Osteoblast (primary cell): ENCODE data around the gene ARHGEF26. TPM values are rescaled to one million over a fixed set of nuclear protein-coding genes. Genes with fewer than 3 reads are reported as not detected.

Experiments
- DNase-seq: peaks from one replicate; pipeline ENCODE4 v3.0.0; 2011; ENCODE audit warnings: low spot score, mixed read lengths; ENCODE audit not compliant: insufficient read length; ENCODE audit errors: missing footprints
- H2AFZ ChIP-seq: 2 replicates; pipeline ENCODE4 v1.6.0; 2011; ENCODE audit warnings: mild to moderate bottlenecking, low read length
- H3K27ac ChIP-seq: 2 replicates; pipeline ENCODE4 v1.5.1; 2011; ENCODE audit warnings: mild to moderate bottlenecking, low read depth, low read length, moderate library complexity
- H3K27me3 ChIP-seq: 2 replicates; pipeline ENCODE4 v1.6.0; 2012; ENCODE audit warnings: mild to moderate bottlenecking, control low read depth, inconsistent platforms, low read length, moderate library complexity; ENCODE audit not compliant: insufficient read depth
- H3K36me3 ChIP-seq: 2 replicates; pipeline ENCODE4 v1.5.1; 2011; ENCODE audit warnings: mild to moderate bottlenecking, low read length, control low read depth, moderate library complexity; ENCODE audit not compliant: insufficient read depth
- H3K4me1 ChIP-seq: 2 replicates; pipeline ENCODE4 v1.5.1; 2011; ENCODE audit warnings: mild to moderate bottlenecking, low read length, control low read depth, moderate library complexity; ENCODE audit not compliant: insufficient read depth
- H3K4me2 ChIP-seq: 2 replicates; pipeline ENCODE4 v1.6.0; 2011; ENCODE audit warnings: mild to moderate bottlenecking, low read length; ENCODE audit not compliant: insufficient read depth
- H3K4me3 ChIP-seq: fragments of 200-600 bp; sonication (generic); 3 replicates; pipeline ENCODE4 v1.5.1; 2012; ENCODE audit warnings: mild to moderate bottlenecking, low read length, inconsistent platforms; ENCODE audit not compliant: insufficient read depth
- H3K79me2 ChIP-seq: 2 replicates; pipeline ENCODE4 v1.6.0; 2012; ENCODE audit warnings: mild to moderate bottlenecking, low read length, control low read depth, inconsistent platforms; ENCODE audit not compliant: insufficient read depth
- H3K9me3 ChIP-seq: 2 replicates; pipeline ENCODE4 v1.5.1; 2011; ENCODE audit warnings: low read depth, low read length, control low read depth
- H4K20me1 ChIP-seq: 2 replicates; pipeline ENCODE4 v1.6.0; 2012; ENCODE audit warnings: mild to moderate bottlenecking, low read length, control low read depth; ENCODE audit not compliant: insufficient read depth
- CTCF ChIP-seq: IDR thresholded peaks from 2 replicates; pipeline ENCODE4 v1.5.1; 2011; ENCODE audit warnings: mild to moderate bottlenecking, low read depth, low read length, moderate library complexity; ENCODE audit errors: extremely low read depth
- total RNA-seq: library from RNA; depleted of rRNA; stranded (reverse); fragments of >200 nt; gene quantifications from 2 replicates; pipeline ENCODE4 v1.2.3, GENCODE V29; 2012

Gene ARHGEF26
- total RNA-seq, 1 donor: 3.6 TPM

- no peak for DNase-seq
- H3K9me3 ChIP-seq: no peaks in the 10 kb centered on the region
- peaks cover 15% of the 10 kb centered on the region for H3K4me1 ChIP-seq
- H3K79me2 ChIP-seq: no peaks in the 10 kb centered on the region
- no peaks in the 10 kb centered on the region for H4K20me1 ChIP-seq
- TF ChIP-seq CTCF: no peak
- H3K27ac ChIP-seq: no peak overlapping the region
- H3K4me3 ChIP-seq: no peak overlapping the region
- H3K27me3 ChIP-seq: peaks cover 6% of the 10 kb centered on the region
- peak overlapping the region; percentile 91 for H3K4me2 ChIP-seq
- no peak overlapping the region for H2AFZ ChIP-seq
- H3K36me3 ChIP-seq: no peaks in the 10 kb centered on the region
Measured at GRCh38 chr3:154123906-154124305, 2.7 kb downstream of the ARHGEF26 start.

- Histone ChIP-seq H4K20me1 (no peaks in the 10 kb centered on the region), H3K27ac (no peak overlapping the region), H3K27me3 (no peaks in the 10 kb centered on the region), H2AFZ (no peak overlapping the region), H3K4me2 (no peak overlapping the region), H3K4me3 (no peak overlapping the region), H3K79me2 (no peaks in the 10 kb centered on the region), H3K9me3 (no peaks in the 10 kb centered on the region), H3K4me1 (peaks cover 15% of the 10 kb centered on the region), H3K36me3 (no peaks in the 10 kb centered on the region)
- no peak for DNase-seq
- TF ChIP-seq CTCF: no peak
Measured at GRCh38 chr3:154125378-154126030, 4.3 kb downstream of the ARHGEF26 start.

DNA sequence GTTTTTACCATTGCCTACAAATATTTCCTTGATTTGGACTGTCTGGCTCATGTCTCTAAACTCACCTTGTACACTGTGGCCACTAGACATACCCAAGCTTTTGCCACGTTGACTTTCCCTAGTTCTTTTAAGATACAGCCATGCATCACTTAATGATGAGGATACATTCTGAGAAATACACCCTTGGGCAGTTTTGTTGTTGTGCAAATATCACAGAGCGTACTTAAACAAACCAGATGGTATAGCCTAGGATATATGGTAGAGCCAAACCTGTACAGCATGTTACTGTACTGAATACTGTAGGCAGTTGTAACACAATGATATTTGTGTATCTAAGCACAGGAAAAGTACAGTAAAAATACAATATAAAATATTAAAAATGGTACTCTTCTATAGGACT, 5.5 kb downstream of the ARHGEF26 start:
- no peak overlapping the region for H2AFZ ChIP-seq
- H3K27ac ChIP-seq: no peak overlapping the region
- no peaks in the 10 kb centered on the region for H3K27me3 ChIP-seq
- H3K36me3 ChIP-seq: no peaks in the 10 kb centered on the region
- no peaks in the 10 kb centered on the region for H3K9me3 ChIP-seq
- H4K20me1 ChIP-seq: no peaks in the 10 kb centered on the region
- H3K4me3 ChIP-seq: no peak overlapping the region
- peaks cover 11% of the 10 kb centered on the region for H3K4me1 ChIP-seq
- no peak for TF ChIP-seq CTCF
- no peaks in the 10 kb centered on the region for H3K79me2 ChIP-seq
- DNase-seq: no peak
- H3K4me2 ChIP-seq: no peak overlapping the region

DNA sequence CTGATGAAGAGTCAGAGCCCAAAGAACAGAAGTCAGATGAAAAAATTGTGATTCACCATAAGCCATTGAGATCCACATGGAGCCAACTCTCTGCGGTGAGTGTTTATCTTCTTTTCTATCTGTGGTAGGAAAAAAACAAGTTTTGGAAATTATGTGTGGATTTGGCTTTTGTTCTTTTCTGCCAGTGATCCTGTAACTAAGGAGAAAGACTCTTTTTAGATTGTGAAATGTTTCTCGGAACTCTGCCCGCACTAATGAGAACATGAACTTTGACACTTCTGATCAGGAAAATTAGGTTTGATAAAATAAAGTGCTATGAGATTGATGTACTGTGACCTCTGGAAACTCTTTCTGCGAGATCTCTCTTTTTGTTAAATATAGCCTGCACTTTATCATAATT, 8.4 kb downstream of the ARHGEF26 start:
- DNase-seq: no peak
- no peaks in the 10 kb centered on the region for H4K20me1 ChIP-seq
- no peaks in the 10 kb centered on the region for H3K27me3 ChIP-seq
- no peaks in the 10 kb centered on the region for H3K36me3 ChIP-seq
- no peak overlapping the region for H3K27ac ChIP-seq
- TF ChIP-seq CTCF: no peak
- no peaks in the 10 kb centered on the region for H3K9me3 ChIP-seq
- H3K4me3 ChIP-seq: no peak overlapping the region
- no peak overlapping the region for H2AFZ ChIP-seq
- no peaks in the 10 kb centered on the region for H3K4me1 ChIP-seq
- H3K4me2 ChIP-seq: no peak overlapping the region
- no peaks in the 10 kb centered on the region for H3K79me2 ChIP-seq
